Right lobe of liver (tissue), 6 donors: ENCODE data around the gene FCRLB. TPM values are rescaled to one million over a fixed set of nuclear protein-coding genes. Genes with fewer than 3 reads are reported as not detected.

ENCODE experiments used
- ATAC-seq, 4 donors: fragments of 200-7000 bp; cut with Tn5 transposase; one replicate each; pipeline ENCODE4 v1.9.1; 2020; ENCODE audit warnings: mild to moderate bottlenecking in 4 of 4, moderate library complexity in 4 of 4
- DNase-seq, 3 donors: peaks; one replicate each; pipeline ENCODE4 v3.0.0-alpha.2; 2020
- H3K27ac ChIP-seq, 3 donors: fragments of 200-600 bp; one replicate each; pipeline ENCODE4 v1.8.0; 2022
- H3K27me3 ChIP-seq, 2 donors: fragments of 200-600 bp; one replicate each; pipeline ENCODE4 v1.8.0; 2022
- H3K36me3 ChIP-seq, 4 donors: fragments of 200-600 bp; sonication (generic) in 1 of 4; one replicate each; pipeline versions ENCODE4 v1.5.1 to v1.8.0; 2017 to 2022; ENCODE audit warnings: control low read depth in 1 of 4
- H3K4me1 ChIP-seq, 4 donors: fragments of 200-600 bp; sonication (generic) in 1 of 4; one replicate each; pipeline versions ENCODE4 v1.5.1 to v1.8.0; 2017 to 2022; ENCODE audit warnings: control low read depth in 1 of 4
- H3K4me3 ChIP-seq, 3 donors: fragments of 200-600 bp; one replicate each; pipeline ENCODE4 v1.8.0; 2022
- H3K9me3 ChIP-seq, 4 donors: fragments of 200-600 bp; sonication (generic) in 1 of 4; one replicate each; pipeline versions ENCODE4 v1.5.1 to v1.8.0; 2017 to 2022; ENCODE audit warnings: control low read depth in 1 of 4
- POLR2A ChIP-seq: fragments of 450-650 bp; IDR thresholded peaks from one replicate; pipeline ENCODE4 v1.6.1; 2017; ENCODE audit warnings: antibody characterized with exemption, mild to moderate bottlenecking
- WGBS: methylation state at CpG from one replicate; pipeline ENCODE4 v1.1.6; 2018; ENCODE audit warnings: low coverage, low lambda C conversion rate; ENCODE audit not compliant: insufficient coverage; ENCODE audit errors: missing lambda C conversion rate; 5-methylcytosine and 5-hydroxymethylcytosine counted together
- intact Hi-C, 2 donors: fragments of 100-400 bp; cut with DNase I; formaldehyde crosslinking; loops; one replicate each; pipeline versions ENCODE4 v1.11.2 to v1.14.1; 2022
- small RNA-seq, 2 experiments: library from RNA; depleted of rRNA; stranded (forward); fragments of <200 nt; gene quantifications; one replicate each; pipeline ENCODE3, GENCODE V24; 2016
- total RNA-seq, 6 experiments: library from RNA; depleted of rRNA in 2 of 6; stranded (reverse); fragments of >200 nt in 2 of 6; fragmentation: NEBNext Ultra II Directional in 3 of 6; extraction: Animal tissue kit (Norgen Biotek cat#: 25700) in 3 of 6; gene quantifications; one replicate each; pipeline versions ENCODE4 v1.1.0 to v1.2.4, GENCODE V29; 2016 to 2023
- TF ChIP-seq, protein P1 (sequence below), 4 donors: fragments of 200-600 bp in 3 of 4; fragments of 450-650 bp in 1 of 4; IDR thresholded peaks; one replicate each; pipeline versions ENCODE4 v1.5.1 to v1.8.0; 2016 to 2022; ENCODE audit warnings: antibody characterized with exemption in 4 of 4, mild to moderate bottlenecking in 2 of 4
- donor health status: DM: no; HTN: yes; CAD: no.
- donor health status: DM: no; HTN: no; CAD: no.
- donor health status: DM: no; HTN: no; CAD: no.
- donor health status: DM: no; HTN: yes; CAD: no.
- donor health status: DM: no; HTN: yes; CAD: no.

Gene FCRLB
- total RNA-seq, 6 experiments from 2014 or later, result 0.14 to 0.99 (median 0.37) TPM

DNA sequence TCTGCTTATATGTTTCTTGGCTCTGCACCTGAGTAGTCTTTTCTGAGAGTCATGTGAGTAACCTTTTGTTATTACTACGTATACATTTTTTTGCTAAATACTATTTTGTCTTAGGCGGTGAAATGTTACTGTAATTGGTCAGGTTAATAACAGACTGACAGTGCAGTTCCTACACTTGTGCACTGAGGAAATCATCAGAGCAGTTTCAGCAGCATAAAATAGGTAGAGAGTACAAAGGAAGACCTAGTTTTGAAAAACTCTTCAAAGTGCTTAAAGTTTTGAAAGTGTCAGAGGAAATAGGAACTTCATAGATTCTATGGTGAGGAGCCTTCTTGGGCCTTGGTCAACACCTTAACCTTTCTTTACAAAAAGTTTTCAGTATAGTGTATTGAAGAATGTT is 55.9 kb downstream of the FCRLB start:
- Histone ChIP-seq H3K36me3 (peaks cover 0 to 7% (median 0%) of the 10 kb centered on the region in 4 donors), H3K4me3 (no peak overlapping the region), H3K9me3 (no peaks in the 10 kb centered on the region), H3K4me1 (no peaks in the 10 kb centered on the region), H3K27ac (no peak overlapping the region), H3K27me3 (no peaks in the 10 kb centered on the region)
- no peak for DNase-seq
- no peak for TF ChIP-seq POLR2A
- TF ChIP-seq, protein P1, sequence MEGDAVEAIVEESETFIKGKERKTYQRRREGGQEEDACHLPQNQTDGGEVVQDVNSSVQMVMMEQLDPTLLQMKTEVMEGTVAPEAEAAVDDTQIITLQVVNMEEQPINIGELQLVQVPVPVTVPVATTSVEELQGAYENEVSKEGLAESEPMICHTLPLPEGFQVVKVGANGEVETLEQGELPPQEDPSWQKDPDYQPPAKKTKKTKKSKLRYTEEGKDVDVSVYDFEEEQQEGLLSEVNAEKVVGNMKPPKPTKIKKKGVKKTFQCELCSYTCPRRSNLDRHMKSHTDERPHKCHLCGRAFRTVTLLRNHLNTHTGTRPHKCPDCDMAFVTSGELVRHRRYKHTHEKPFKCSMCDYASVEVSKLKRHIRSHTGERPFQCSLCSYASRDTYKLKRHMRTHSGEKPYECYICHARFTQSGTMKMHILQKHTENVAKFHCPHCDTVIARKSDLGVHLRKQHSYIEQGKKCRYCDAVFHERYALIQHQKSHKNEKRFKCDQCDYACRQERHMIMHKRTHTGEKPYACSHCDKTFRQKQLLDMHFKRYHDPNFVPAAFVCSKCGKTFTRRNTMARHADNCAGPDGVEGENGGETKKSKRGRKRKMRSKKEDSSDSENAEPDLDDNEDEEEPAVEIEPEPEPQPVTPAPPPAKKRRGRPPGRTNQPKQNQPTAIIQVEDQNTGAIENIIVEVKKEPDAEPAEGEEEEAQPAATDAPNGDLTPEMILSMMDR (IDR thresholded peaks at IDR 0.05), result no peak
- intact Hi-C loops, result no loop called here
- ATAC-seq, result no peak
- WGBS, result 90% methylated on average over 2 of the region's 2 CpGs

Small RNAs within 50 kb of the gene (small RNA-seq; reads per million reads assigned to genes)
- gene RF00019 (0 reads per million in 2 experiments), gene RN7SL466P (0 reads per million in 2 experiments)

Other genes with a start within 250 kb of the FCRLB start
- 10 to 100 TPM in 3 of 6 experiments, 1 to 10 TPM in 3; 4.7 to 22.1 (median 13.6) TPM for gene FCGR2A, start 216.1 kb upstream of the FCRLB start, total RNA-seq
- 1 to 10 TPM in 4 of 6 experiments, under 1 TPM in 2; 0.59 to 3.1 (median 1.6) TPM for gene HSPA6, start 197.0 kb upstream of the FCRLB start, total RNA-seq
- gene FCGR3A, start 171.7 kb upstream of the FCRLB start, total RNA-seq, result 100 to 1,000 TPM in 1 of 6 experiments, 10 to 100 TPM in 5; 17.6 to 127 (median 31.2) TPM
- 10 to 100 TPM in 1 of 6 experiments, 1 to 10 TPM in 5; 1.7 to 14.3 (median 3.6) TPM for gene FCGR3B, start 90.4 kb upstream of the FCRLB start, total RNA-seq
- gene FCGR2B, start 58.4 kb upstream of the FCRLB start, total RNA-seq, result 10 to 100 TPM; 15.5 to 30.9 (median 25.0) TPM
- under 1 TPM in 1 of 6 experiments, not detected in 5; 0.20 TPM for gene FCRLA, start 14.3 kb upstream of the FCRLB start, total RNA-seq
- gene DUSP12, start 28.2 kb downstream of the FCRLB start, total RNA-seq, result 1 to 10 TPM; 4.0 to 7.1 (median 4.7) TPM
- 10 to 100 TPM; 16.5 to 24.4 (median 20.4) TPM for gene ATF6, start 44.8 kb downstream of the FCRLB start, total RNA-seq